HCT116 (cell line): ENCODE measurements around the gene CCSER1. TPM values are rescaled to one million over a fixed set of nuclear protein-coding genes. Genes with fewer than 3 reads are reported as not detected.
"Not testable (repeated sequence)": the region's sequence is repeated elsewhere in the genome, so short reads cannot be mapped to it uniquely, and the experiment has no call there.

Source experiments
- ATAC-seq: fragments of 200-7000 bp; cut with Tn5 transposase; 2 replicates; pipeline ENCODE4 v1.9.1; 2020; ENCODE audit warnings: mild to moderate bottlenecking, moderate library complexity
- BruUV-seq: library from RNA; stranded (reverse); fragments of 400-500 nt; replicated peaks from 2 replicates; lab custom pipeline; 2021; lab: Mats Ljungman, UMichigan
- CTCF ChIA-PET: fragments of 300-600 bp; sonication (Branson Sonifier 250); formaldehyde crosslinking; loops from one replicate; lab custom pipeline; 2021; ENCODE audit warnings: antibody characterized with exemption; lab: Charles Lee
- POLR2A ChIA-PET: fragments of 300-600, 350-600 bp; sonication (Branson Sonifier 250); formaldehyde crosslinking; loops from one replicate; lab custom pipeline; 2021; ENCODE audit warnings: antibody characterized with exemption; lab: Charles Lee
- RAD21 ChIA-PET, 2 experiments: fragments of 300-600 bp; sonication (Branson Sonifier 250); formaldehyde crosslinking; loops; one replicate each; lab custom pipeline; 2023; ENCODE audit warnings: low total read pairs in 2 of 2; ENCODE audit not compliant: uncharacterized antibody in 2 of 2, unreplicated experiment in 2 of 2, low non-redundant PET in 1 of 2; lab: Charles Lee
- DNase-seq: peaks from one replicate; pipeline ENCODE4 v3.0.0-alpha.2; 2010; ENCODE audit warnings: low read depth, low spot score
- H2AFZ ChIP-seq: fragments of 200-600 bp; shearing (Covaris generic), sonication (generic); 2 replicates; pipeline ENCODE4 v1.6.1; 2017; ENCODE audit warnings: low read depth, mixed run types, mixed read lengths, antibody characterized with exemption, low read length; ENCODE audit not compliant: poor library complexity, severe bottlenecking
- H3K27ac ChIP-seq: 2 replicates; pipeline ENCODE4 v1.5.1; 2012; ENCODE audit warnings: low read depth, low read length
- H3K27me3 ChIP-seq: fragments of 200-600 bp; sonication (generic); 2 replicates; pipeline ENCODE4 v1.6.1; 2016; ENCODE audit warnings: mixed run types, low read length, mixed read lengths; ENCODE audit not compliant: insufficient read depth
- H3K36me3 ChIP-seq, 2 experiments: fragments of 200-500 bp in 1 of 2; fragments of 200-600 bp in 1 of 2; sonication (Bioruptor generic) in 1 of 2; sonication (generic) in 1 of 2; 2 replicates each; pipeline versions ENCODE4 v1.5.1 to v1.6.1; 2014 to 2016; ENCODE audit warnings: low read length in 2 of 2, inconsistent platforms in 1 of 2, mixed read lengths in 1 of 2, mixed run types in 1 of 2; ENCODE audit not compliant: insufficient read depth in 2 of 2, control insufficient read depth in 1 of 2
- H3K4me1 ChIP-seq, 2 experiments: fragments of 200-600 bp in 1 of 2; sonication (generic) in 1 of 2; 2 replicates each; pipeline versions ENCODE4 v1.5.1 to v1.6.1; 2012 to 2017; ENCODE audit warnings: low read length in 2 of 2, inconsistent platforms in 1 of 2, mild to moderate bottlenecking in 1 of 2, mixed read lengths in 1 of 2, mixed run types in 1 of 2, moderate library complexity in 1 of 2; ENCODE audit not compliant: insufficient read depth in 2 of 2, control insufficient read depth in 1 of 2
- H3K4me2 ChIP-seq: fragments of 200-600 bp; sonication (generic); 2 replicates; pipeline ENCODE4 v1.6.1; 2017; ENCODE audit warnings: mixed run types, low read length, mixed read lengths
- H3K4me3 ChIP-seq, 2 experiments: fragments of 200-600 bp in 1 of 2; sonication (generic) in 1 of 2; replicated peaks in 1 of 2; 2 replicates each; pipeline ENCODE4 v1.5.1; 2011 to 2016; ENCODE audit warnings: low read length in 2 of 2, control low read depth in 1 of 2, low read depth in 1 of 2, mild to moderate bottlenecking in 1 of 2, mixed read lengths in 1 of 2, mixed run types in 1 of 2
- H3K79me2 ChIP-seq: fragments of 200-600 bp; sonication (generic); 2 replicates; pipeline ENCODE4 v1.6.1; 2017; ENCODE audit warnings: mild to moderate bottlenecking, mixed run types, low read length, moderate library complexity, mixed read lengths; ENCODE audit not compliant: insufficient read depth
- H3K9ac ChIP-seq: fragments of 200-600 bp; sonication (generic); 2 replicates; pipeline ENCODE4 v1.6.1; 2016; ENCODE audit warnings: low read length, mixed read lengths
- H3K9me2 ChIP-seq: fragments of 200-600 bp; sonication (generic), shearing (Covaris generic); 2 replicates; pipeline ENCODE4 v1.6.1; 2017; ENCODE audit warnings: mixed run types, mild to moderate bottlenecking, moderate library complexity; ENCODE audit not compliant: insufficient read depth
- H3K9me3 ChIP-seq, 2 experiments: fragments of 200-500 bp in 1 of 2; fragments of 200-600 bp in 1 of 2; sonication (Bioruptor generic) in 1 of 2; sonication (generic) in 1 of 2; 2 replicates each; pipeline ENCODE4 v1.6.1; 2014 to 2017; ENCODE audit warnings: low read length in 2 of 2, mixed read lengths in 2 of 2, inconsistent platforms in 1 of 2, low read depth in 1 of 2, mild to moderate bottlenecking in 1 of 2, mixed run types in 1 of 2, moderate library complexity in 1 of 2; ENCODE audit not compliant: control insufficient read depth in 1 of 2, insufficient read depth in 1 of 2
- H4K20me1 ChIP-seq: fragments of 200-600 bp; sonication (generic), shearing (Covaris generic); 2 replicates; pipeline ENCODE4 v1.6.1; 2017; ENCODE audit warnings: mixed run types, mild to moderate bottlenecking, moderate library complexity; ENCODE audit not compliant: insufficient read depth
- CEBPB ChIP-seq: IDR thresholded peaks from 2 replicates; pipeline ENCODE4 v1.6.1; 2012; ENCODE audit warnings: low read depth
- ELF1 ChIP-seq: IDR thresholded peaks from 2 replicates; pipeline ENCODE4 v1.6.1; 2012; ENCODE audit warnings: low read depth, borderline replicate concordance
- EZH2 ChIP-seq: fragments of 200-600 bp; sonication (generic); IDR thresholded peaks from 2 replicates; pipeline ENCODE4 v1.6.1; 2017; ENCODE audit warnings: antibody characterized with exemption, mixed run types
- FOSL1 ChIP-seq: IDR thresholded peaks from 2 replicates; pipeline ENCODE4 v1.6.1; 2012; ENCODE audit warnings: low read depth
- POLR2A ChIP-seq: IDR thresholded peaks from 2 replicates; pipeline ENCODE4 v1.7.0; 2011; ENCODE audit warnings: borderline replicate concordance; ENCODE audit not compliant: insufficient read depth, insufficient read length; ENCODE audit errors: extremely low read depth
- SIN3A ChIP-seq: IDR thresholded peaks from 2 replicates; pipeline ENCODE4 v1.6.1; 2012; ENCODE audit warnings: low read depth
- intact Hi-C: fragments of 100-400 bp; cut with micrococcal nuclease; formaldehyde crosslinking; loops from 2 replicates; pipeline ENCODE4 v1.10.0; 2022
- total RNA-seq: library from RNA; stranded (reverse); gene quantifications from one replicate; pipeline ENCODE4 v1.2.1, GENCODE V29; 2021; ENCODE audit not compliant: unreplicated experiment
- TF ChIP-seq, protein P1 (sequence below): IDR thresholded peaks from 2 replicates; pipeline ENCODE4 v1.6.1; 2012
- TF ChIP-seq, protein P2 (sequence below), 3 experiments: fragments of 200-600 bp in 1 of 3; sonication (generic) in 1 of 3; IDR thresholded peaks in 2 of 3; conservative IDR thresholded peaks in 1 of 3; 2 replicates each; pipeline ENCODE4 v1.5.1; 2012 to 2017; ENCODE audit warnings: low read depth in 2 of 3, low read length in 2 of 3, antibody characterized with exemption in 1 of 3, borderline replicate concordance in 1 of 3, control low read depth in 1 of 3, mild to moderate bottlenecking in 1 of 3, mixed read lengths in 1 of 3, mixed run types in 1 of 3, moderate library complexity in 1 of 3; ENCODE audit not compliant: insufficient read depth in 1 of 3
- TF ChIP-seq, protein P3 (sequence below): IDR thresholded peaks from 2 replicates; pipeline ENCODE4 v1.6.1; 2012; ENCODE audit warnings: low read depth

CCSER1 gene
- total RNA-seq, 1 experiment from 2014 or later = 6.7 TPM

DNA sequence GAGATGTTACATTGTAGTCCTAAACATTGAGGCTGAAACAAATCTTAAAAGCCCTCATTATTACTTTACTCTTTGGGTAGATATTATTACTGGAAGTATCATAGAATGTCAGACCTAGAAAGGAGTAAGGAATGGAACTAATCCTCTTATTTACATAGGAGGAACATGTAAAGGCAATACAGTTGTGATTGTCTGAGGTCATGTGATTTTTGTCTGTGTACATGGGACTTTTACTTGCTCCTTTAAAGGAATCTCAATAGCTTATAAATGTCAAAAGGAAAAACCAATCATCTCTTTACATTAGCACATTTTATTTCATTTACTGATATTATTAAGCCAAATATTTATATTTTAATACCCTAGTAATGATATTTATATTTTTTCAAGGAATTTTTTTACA lies 568.2 kb downstream of the CCSER1 start:
- ChIA-PET POLR2A (no interaction called here), RAD21 (no interaction called here), CTCF (no interaction called here)
- no peaks in the 10 kb centered on the region for H3K9me3 ChIP-seq
- no peaks in the 10 kb centered on the region for H3K9me2 ChIP-seq
- no peaks in the 10 kb centered on the region for H4K20me1 ChIP-seq
- no peak overlapping the region for H3K27ac ChIP-seq
- no TSS peak for BruUV-seq
- H3K4me1 ChIP-seq = no peaks in the 10 kb centered on the region
- intact Hi-C loops = no loop called here
- ATAC-seq (no peak), DNase-seq (no peak)
- no peaks in the 10 kb centered on the region for H3K27me3 ChIP-seq
- no peak for TF ChIP-seq ELF1
- H3K4me2 ChIP-seq = no peak overlapping the region
- H3K4me3 ChIP-seq = no peak overlapping the region
- H3K36me3 ChIP-seq = no peaks in the 10 kb centered on the region
- H2AFZ ChIP-seq = no peak overlapping the region
- no peak overlapping the region for H3K9ac ChIP-seq
- no peaks in the 10 kb centered on the region for H3K79me2 ChIP-seq

DNA sequence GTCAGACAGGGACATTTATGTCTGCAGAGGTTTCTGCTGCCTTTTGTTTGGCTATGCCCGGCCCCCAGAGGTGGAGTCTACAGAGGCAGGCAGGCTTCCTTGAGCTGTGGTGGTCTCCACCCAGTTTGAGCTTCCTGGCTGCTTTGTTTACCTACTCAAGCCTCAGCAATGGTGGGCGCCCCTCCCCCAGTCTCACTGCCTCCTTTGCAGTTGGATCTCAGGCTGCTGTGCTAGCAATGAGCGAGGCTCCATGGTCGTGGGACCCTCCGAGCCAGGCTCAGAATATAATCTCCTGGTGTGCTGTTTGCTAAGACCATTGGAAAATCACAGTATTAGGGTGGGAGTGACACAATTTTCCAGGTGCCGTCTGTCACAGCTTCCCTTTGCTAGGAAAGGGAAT lies 578.3 kb downstream of the CCSER1 start:
- BruUV-seq, CTCF ChIA-PET, RAD21 ChIA-PET, DNase-seq, H3K9me3 ChIP-seq, H3K27me3 ChIP-seq, H3K9ac ChIP-seq, H3K9me2 ChIP-seq, H3K79me2 ChIP-seq, H3K4me2 ChIP-seq, H4K20me1 ChIP-seq, ATAC-seq, H3K4me1 ChIP-seq, H2AFZ ChIP-seq, POLR2A ChIA-PET, H3K36me3 ChIP-seq, intact Hi-C loops, H3K27ac ChIP-seq, H3K4me3 ChIP-seq: not testable (repeated sequence)

DNA sequence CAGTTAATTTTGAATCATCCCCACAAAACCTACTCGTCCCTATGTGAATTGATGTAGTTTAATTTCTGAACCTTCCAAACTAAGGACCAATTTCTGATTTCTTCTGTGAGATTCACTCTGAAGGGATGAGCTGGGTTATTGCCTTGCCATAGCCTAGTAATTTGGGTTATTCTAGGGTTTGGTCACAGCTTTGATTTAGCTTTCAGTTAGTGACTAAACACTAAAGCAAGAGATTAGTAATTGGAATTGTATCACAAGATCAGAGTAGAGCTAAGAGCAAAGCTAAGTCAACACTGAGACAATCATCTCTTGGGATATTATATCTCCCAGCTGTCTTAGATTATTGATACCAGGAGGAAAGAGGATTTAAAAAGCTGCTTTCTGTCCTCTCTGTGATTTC lies 588.0 kb downstream of the CCSER1 start:
- intact Hi-C loops = no loop called here
- no peak overlapping the region for H3K4me3 ChIP-seq
- H3K4me1 ChIP-seq = no peaks in the 10 kb centered on the region
- H3K36me3 ChIP-seq = no peaks in the 10 kb centered on the region
- RAD21 ChIA-PET = no interaction called here
- no peak overlapping the region for H2AFZ ChIP-seq
- H3K9me3 ChIP-seq = no peaks in the 10 kb centered on the region
- no peak overlapping the region for H3K4me2 ChIP-seq
- POLR2A ChIA-PET = no interaction called here
- H3K9ac ChIP-seq = no peak overlapping the region
- CTCF ChIA-PET = no interaction called here
- H3K79me2 ChIP-seq = no peaks in the 10 kb centered on the region
- H3K27me3 ChIP-seq = no peaks in the 10 kb centered on the region
- no peaks in the 10 kb centered on the region for H4K20me1 ChIP-seq
- ATAC-seq (no peak), DNase-seq (no peak)
- no TSS peak for BruUV-seq
- H3K27ac ChIP-seq = no peak overlapping the region
- no peaks in the 10 kb centered on the region for H3K9me2 ChIP-seq
- TF ChIP-seq POLR2A (no peak), ELF1 (no peak), CEBPB (no peak), SIN3A (no peak), FOSL1 (no peak), EZH2 (no peak)
- TF ChIP-seq, protein P1, sequence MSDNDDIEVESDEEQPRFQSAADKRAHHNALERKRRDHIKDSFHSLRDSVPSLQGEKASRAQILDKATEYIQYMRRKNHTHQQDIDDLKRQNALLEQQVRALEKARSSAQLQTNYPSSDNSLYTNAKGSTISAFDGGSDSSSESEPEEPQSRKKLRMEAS = no peak
- TF ChIP-seq, protein P2, sequence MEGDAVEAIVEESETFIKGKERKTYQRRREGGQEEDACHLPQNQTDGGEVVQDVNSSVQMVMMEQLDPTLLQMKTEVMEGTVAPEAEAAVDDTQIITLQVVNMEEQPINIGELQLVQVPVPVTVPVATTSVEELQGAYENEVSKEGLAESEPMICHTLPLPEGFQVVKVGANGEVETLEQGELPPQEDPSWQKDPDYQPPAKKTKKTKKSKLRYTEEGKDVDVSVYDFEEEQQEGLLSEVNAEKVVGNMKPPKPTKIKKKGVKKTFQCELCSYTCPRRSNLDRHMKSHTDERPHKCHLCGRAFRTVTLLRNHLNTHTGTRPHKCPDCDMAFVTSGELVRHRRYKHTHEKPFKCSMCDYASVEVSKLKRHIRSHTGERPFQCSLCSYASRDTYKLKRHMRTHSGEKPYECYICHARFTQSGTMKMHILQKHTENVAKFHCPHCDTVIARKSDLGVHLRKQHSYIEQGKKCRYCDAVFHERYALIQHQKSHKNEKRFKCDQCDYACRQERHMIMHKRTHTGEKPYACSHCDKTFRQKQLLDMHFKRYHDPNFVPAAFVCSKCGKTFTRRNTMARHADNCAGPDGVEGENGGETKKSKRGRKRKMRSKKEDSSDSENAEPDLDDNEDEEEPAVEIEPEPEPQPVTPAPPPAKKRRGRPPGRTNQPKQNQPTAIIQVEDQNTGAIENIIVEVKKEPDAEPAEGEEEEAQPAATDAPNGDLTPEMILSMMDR (IDR thresholded peaks at IDR 0.05 in 2 of 3, conservative IDR thresholded peaks at IDR 0.05 in 1 of 3; ENCODE audit: borderline replicate concordance in 1 of 3, insufficient read depth in 1 of 3, low read depth in 2 of 3, low read length in 2 of 3) = no peak
- TF ChIP-seq, protein P3, sequence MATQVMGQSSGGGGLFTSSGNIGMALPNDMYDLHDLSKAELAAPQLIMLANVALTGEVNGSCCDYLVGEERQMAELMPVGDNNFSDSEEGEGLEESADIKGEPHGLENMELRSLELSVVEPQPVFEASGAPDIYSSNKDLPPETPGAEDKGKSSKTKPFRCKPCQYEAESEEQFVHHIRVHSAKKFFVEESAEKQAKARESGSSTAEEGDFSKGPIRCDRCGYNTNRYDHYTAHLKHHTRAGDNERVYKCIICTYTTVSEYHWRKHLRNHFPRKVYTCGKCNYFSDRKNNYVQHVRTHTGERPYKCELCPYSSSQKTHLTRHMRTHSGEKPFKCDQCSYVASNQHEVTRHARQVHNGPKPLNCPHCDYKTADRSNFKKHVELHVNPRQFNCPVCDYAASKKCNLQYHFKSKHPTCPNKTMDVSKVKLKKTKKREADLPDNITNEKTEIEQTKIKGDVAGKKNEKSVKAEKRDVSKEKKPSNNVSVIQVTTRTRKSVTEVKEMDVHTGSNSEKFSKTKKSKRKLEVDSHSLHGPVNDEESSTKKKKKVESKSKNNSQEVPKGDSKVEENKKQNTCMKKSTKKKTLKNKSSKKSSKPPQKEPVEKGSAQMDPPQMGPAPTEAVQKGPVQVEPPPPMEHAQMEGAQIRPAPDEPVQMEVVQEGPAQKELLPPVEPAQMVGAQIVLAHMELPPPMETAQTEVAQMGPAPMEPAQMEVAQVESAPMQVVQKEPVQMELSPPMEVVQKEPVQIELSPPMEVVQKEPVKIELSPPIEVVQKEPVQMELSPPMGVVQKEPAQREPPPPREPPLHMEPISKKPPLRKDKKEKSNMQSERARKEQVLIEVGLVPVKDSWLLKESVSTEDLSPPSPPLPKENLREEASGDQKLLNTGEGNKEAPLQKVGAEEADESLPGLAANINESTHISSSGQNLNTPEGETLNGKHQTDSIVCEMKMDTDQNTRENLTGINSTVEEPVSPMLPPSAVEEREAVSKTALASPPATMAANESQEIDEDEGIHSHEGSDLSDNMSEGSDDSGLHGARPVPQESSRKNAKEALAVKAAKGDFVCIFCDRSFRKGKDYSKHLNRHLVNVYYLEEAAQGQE = no peak
